Skeletal muscle tissue (tissue), 4 donors: ENCODE measurements around the gene SLC39A2. TPM values are rescaled to one million over a fixed set of nuclear protein-coding genes. Genes with fewer than 3 reads are reported as not detected.

Experiments
- H3K27ac ChIP-seq: one replicate; pipeline ENCODE4 v1.7.0; 2013; ENCODE audit warnings: mild to moderate bottlenecking, low read depth, low read length, inconsistent platforms
- H3K27me3 ChIP-seq, 3 donors: one replicate each; pipeline ENCODE4 v1.7.0; 2013; ENCODE audit warnings: low read length in 3 of 3; ENCODE audit not compliant: control insufficient read depth in 3 of 3, insufficient read depth in 3 of 3
- H3K36me3 ChIP-seq, 3 donors: one replicate each; pipeline ENCODE4 v1.7.0; 2013; ENCODE audit warnings: low read length in 3 of 3; ENCODE audit not compliant: control insufficient read depth in 3 of 3, insufficient read depth in 3 of 3
- H3K4me1 ChIP-seq, 3 donors: one replicate each; pipeline ENCODE4 v1.7.0; 2013; ENCODE audit warnings: low read length in 3 of 3, mild to moderate bottlenecking in 3 of 3; ENCODE audit not compliant: control insufficient read depth in 3 of 3, insufficient read depth in 3 of 3
- H3K4me3 ChIP-seq, 3 donors: one replicate each; pipeline ENCODE4 v1.7.0; 2013; ENCODE audit warnings: low read length in 3 of 3
- H3K9ac ChIP-seq, 3 donors: one replicate each; pipeline ENCODE4 v1.7.0; 2013; ENCODE audit warnings: low read length in 3 of 3, mild to moderate bottlenecking in 3 of 3, moderate library complexity in 2 of 3, low read depth in 1 of 3
- H3K9me3 ChIP-seq, 3 donors: one replicate each; pipeline ENCODE4 v1.7.0; 2013; ENCODE audit warnings: low read length in 3 of 3; ENCODE audit not compliant: control insufficient read depth in 3 of 3
- total RNA-seq: library from RNA; depleted of rRNA; stranded (reverse); fragments of >200 nt; gene quantifications from one replicate; pipeline ENCODE4 v1.2.3, GENCODE V29; 2014
- donor health status: Osteomylitis.

SLC39A2 gene
- total RNA-seq, 1 donor from 2014 or later = not detected

- Histone ChIP-seq H3K9me3 (no peaks in the 10 kb centered on the region), H3K27ac (peak within 1 kb of the TSS; percentile 11), H3K27me3 (no peaks in the 10 kb centered on the region), H3K4me1 (peaks cover 50 to 74% (median 65%) of the 10 kb centered on the region in 3 donors), H3K9ac (peak within 1 kb of the TSS; percentile 27 to 52 (median 41)), H3K36me3 (no peaks in the 10 kb centered on the region), H3K4me3 (no peak within 1 kb of the TSS)
Observed at GRCh38 chr14:21041676-21042433, 42.8 kb downstream of the SLC39A2 start, which contains the start of gene RNASE7. RNASE7 (plus strand) TSS chr14:21042362; CDS start chr14:21042993, 631 bp downstream.

DNA sequence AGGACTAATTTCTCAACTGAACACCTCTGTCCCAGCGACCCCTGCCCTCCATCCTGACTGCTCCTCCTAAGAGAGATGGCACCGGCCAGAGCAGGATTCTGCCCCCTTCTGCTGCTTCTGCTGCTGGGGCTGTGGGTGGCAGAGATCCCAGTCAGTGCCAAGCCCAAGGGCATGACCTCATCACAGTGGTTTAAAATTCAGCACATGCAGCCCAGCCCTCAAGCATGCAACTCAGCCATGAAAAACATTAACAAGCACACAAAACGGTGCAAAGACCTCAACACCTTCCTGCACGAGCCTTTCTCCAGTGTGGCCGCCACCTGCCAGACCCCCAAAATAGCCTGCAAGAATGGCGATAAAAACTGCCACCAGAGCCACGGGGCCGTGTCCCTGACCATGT, 43.8 kb downstream of the SLC39A2 start:
- no peaks in the 10 kb centered on the region for H3K36me3 ChIP-seq
- H3K9me3 ChIP-seq = no peaks in the 10 kb centered on the region
- peak overlapping the region; percentile 11 for H3K27ac ChIP-seq
- H3K4me1 ChIP-seq = peaks cover 48 to 73% (median 62%) of the 10 kb centered on the region in 3 donors
- H3K4me3 ChIP-seq = no peak overlapping the region
- H3K27me3 ChIP-seq = no peaks in the 10 kb centered on the region
- peak overlapping the region in 1 of 3 donors; percentile 41 for H3K9ac ChIP-seq

DNA sequence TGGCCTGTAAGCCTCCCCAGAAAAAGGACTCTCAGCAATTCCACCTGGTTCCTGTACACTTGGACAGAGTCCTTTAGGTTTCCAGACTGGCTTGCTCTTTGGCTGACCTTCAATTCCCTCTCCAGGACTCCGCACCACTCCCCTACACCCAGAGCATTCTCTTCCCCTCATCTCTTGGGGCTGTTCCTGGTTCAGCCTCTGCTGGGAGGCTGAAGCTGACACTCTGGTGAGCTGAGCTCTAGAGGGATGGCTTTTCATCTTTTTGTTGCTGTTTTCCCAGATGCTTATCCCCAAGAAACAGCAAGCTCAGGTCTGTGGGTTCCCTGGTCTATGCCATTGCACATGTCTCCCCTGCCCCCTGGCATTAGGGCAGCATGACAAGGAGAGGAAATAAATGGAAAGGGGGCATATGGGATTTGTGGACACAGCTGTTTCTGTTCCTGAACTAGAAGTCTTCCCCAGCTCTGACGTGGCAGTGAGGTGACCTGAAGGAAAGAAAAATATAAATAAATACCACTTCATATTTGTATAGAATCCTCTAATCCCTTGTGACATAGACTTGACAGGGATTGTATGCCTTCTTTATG, 44.4 kb downstream of the SLC39A2 start:
- H3K4me1 ChIP-seq = peaks cover 43 to 73% (median 57%) of the 10 kb centered on the region in 3 donors
- no peaks in the 10 kb centered on the region for H3K27me3 ChIP-seq
- H3K4me3 ChIP-seq = peak overlapping the region in 1 of 3 donors; percentile 57
- H3K27ac ChIP-seq = peak overlapping the region; percentile 48
- H3K9me3 ChIP-seq = no peaks in the 10 kb centered on the region
- H3K9ac ChIP-seq = peak overlapping the region in 2 of 3 donors; percentile 3 to 41
- H3K36me3 ChIP-seq = no peaks in the 10 kb centered on the region

DNA sequence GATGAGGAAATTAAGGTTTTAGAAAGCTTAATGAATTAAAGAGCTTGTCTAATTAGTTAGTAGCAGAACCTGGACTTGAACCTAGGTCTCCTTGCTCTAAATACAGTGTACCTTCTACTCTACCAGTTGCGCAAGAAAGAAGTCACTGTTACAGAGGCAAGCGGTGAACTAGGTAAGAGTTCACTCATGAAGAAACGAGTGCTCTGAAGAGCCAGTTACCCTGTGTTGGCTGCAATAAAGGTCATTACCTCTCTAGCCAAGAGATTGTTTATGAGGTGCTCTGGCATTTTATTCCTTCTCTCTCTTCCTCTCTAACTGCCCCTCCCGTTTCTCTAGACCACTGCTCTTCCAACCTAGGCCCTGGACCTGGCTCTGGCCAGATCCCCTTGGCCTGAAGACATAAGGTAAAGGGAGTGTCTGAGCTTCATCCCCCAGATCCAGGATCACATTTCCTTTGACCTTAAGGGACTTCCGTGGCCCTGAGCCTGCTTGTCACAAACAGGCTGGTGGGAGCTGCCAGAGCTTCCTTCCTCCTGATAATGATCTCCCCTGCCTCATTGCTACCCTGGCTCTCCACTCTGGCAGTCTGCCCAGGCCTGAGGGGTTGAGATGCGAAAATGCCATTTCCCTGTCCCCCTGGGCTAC, 45.0 kb downstream of the SLC39A2 start:
- no peaks in the 10 kb centered on the region for H3K9me3 ChIP-seq
- H3K4me1 ChIP-seq = peaks cover 39 to 69% (median 51%) of the 10 kb centered on the region in 3 donors
- no peaks in the 10 kb centered on the region for H3K36me3 ChIP-seq
- H3K4me3 ChIP-seq = peak overlapping the region in 1 of 3 donors; percentile 32
- peak overlapping the region; percentile 48 for H3K27ac ChIP-seq
- H3K27me3 ChIP-seq = no peaks in the 10 kb centered on the region
- H3K9ac ChIP-seq = peak overlapping the region in 1 of 3 donors; percentile 24

- no peaks in the 10 kb centered on the region for H3K27me3 ChIP-seq
- peak overlapping the region; percentile 6 for H3K27ac ChIP-seq
- H3K4me3 ChIP-seq = no peak overlapping the region
- H3K4me1 ChIP-seq = peaks cover 28 to 38% (median 31%) of the 10 kb centered on the region in 3 donors
- no peaks in the 10 kb centered on the region for H3K9me3 ChIP-seq
- no peak overlapping the region for H3K9ac ChIP-seq
- no peaks in the 10 kb centered on the region for H3K36me3 ChIP-seq
Observed at GRCh38 chr14:21047378-21047781, 48.3 kb downstream of the SLC39A2 start.

DNA sequence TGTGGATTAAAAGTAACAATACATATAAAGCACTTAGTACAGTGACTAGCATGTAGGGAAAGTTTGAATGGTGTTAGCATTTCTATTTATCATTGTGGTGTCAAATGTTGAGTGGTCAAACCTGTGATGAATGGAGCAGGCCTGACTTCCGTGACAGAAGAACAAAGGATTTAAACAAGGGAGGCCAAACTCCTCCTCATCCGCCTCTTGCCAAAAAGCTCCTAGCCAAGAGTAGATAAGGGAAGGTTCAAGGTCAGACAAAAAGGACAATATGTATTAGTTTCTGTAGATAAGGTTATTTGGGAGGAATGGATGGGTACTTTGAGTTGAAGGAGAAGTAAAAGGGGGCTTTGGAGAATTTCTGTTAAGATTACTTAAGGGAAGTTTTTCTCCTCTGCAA, 49.5 kb downstream of the SLC39A2 start:
- Histone ChIP-seq H3K27ac (no peak overlapping the region), H3K36me3 (no peaks in the 10 kb centered on the region), H3K4me3 (no peak overlapping the region), H3K9me3 (no peaks in the 10 kb centered on the region), H3K4me1 (peaks cover 17 to 25% (median 18%) of the 10 kb centered on the region in 3 donors), H3K27me3 (no peaks in the 10 kb centered on the region), H3K9ac (no peak overlapping the region)

DNA sequence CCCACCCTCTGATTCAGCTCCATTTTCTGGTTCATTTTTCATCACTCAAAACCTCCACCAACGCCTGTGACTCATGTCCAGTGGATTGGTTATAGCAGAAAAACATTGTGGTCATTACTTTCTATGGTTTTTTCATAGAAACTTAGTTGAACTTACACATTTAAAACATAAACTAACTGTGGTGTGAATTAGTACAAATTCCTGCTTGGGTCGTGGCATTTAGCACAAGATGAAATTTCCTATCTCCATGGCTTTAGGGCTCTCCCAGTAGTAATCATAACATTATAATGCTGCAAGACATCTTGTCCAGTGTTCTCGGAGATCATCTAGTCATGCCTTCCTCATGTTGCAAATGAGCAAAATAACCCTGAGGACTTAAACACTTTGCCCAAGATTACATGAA, 50.2 kb downstream of the SLC39A2 start:
- H3K36me3 ChIP-seq = no peaks in the 10 kb centered on the region
- H3K9me3 ChIP-seq = no peaks in the 10 kb centered on the region
- H3K27me3 ChIP-seq = no peaks in the 10 kb centered on the region
- H3K27ac ChIP-seq = no peak overlapping the region
- H3K9ac ChIP-seq = no peak overlapping the region
- H3K4me3 ChIP-seq = no peak overlapping the region
- H3K4me1 ChIP-seq = peaks cover 10 to 19% (median 12%) of the 10 kb centered on the region in 3 donors

GRCh38 chr14:21050597-21050996, 51.5 kb downstream of the SLC39A2 start:
- Histone ChIP-seq H3K9ac (no peak overlapping the region), H3K27ac (no peak overlapping the region), H3K27me3 (no peaks in the 10 kb centered on the region), H3K9me3 (no peaks in the 10 kb centered on the region), H3K4me3 (no peak overlapping the region), H3K4me1 (peaks cover 8 to 14% (median 8%) of the 10 kb centered on the region in 3 donors), H3K36me3 (no peaks in the 10 kb centered on the region)
